ENCODE data around the gene PTCD2. TPM values are rescaled to one million over a fixed set of nuclear protein-coding genes. Genes with fewer than 3 reads are reported as not detected.

Gene PTCD2
- total RNA-seq, 2 donors from 2014 or later = 9.1 to 14.8 TPM

DNA sequence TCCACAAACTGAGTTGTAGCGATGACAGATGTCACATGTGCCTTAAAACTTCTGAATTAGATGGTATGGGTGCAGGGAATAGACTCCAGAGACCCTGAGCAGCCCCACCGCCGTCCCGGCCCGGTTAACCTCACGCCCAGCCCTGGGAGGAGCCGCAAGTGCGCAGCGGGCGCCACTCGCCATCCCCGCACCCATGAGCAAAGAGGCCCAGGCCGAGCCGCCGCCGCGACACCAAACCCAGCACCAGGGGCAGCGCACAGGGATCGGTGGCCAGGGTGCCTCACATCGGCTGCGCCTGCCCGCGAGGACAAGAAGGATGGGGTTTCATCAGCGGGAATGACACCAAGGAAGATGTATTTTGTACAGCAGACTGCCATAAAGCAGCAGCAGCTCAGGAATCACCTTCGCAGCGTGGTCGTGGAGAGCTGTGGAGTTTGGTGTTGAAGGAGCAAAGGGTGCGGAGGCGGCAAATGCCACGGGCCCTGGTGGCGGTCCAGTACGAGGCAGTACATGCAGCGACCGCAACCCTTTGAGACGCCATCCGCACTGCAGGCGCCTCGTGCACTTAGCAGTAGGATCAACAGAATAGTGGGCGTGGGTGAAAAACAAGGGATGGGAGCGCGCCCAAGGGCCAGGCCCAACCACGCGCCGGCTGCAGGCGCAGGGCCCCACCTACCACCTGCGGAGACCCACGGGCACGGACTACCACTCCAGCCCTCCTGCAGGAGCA, 97.3 kb downstream of the PTCD2 start:
- no peak overlapping the region for H3K27ac Mint-ChIP-seq
- H3K27me3 Mint-ChIP-seq = peaks cover 3% of the 10 kb centered on the region
- no peaks in the 10 kb centered on the region for H3K36me3 Mint-ChIP-seq (ENCODE audit: low read depth)
- H3K4me1 Mint-ChIP-seq = no peaks in the 10 kb centered on the region
- no peaks in the 10 kb centered on the region for H3K9me3 Mint-ChIP-seq
- no peak overlapping the region for H3K4me3 Mint-ChIP-seq
- no peak for ATAC-seq (replicated peaks)

Other genes starting within 250 kb of the PTCD2 start
- under 1 TPM; 0.04 to 0.11 TPM for gene MAP1B, start 212.9 kb upstream of the PTCD2 start, total RNA-seq
- gene MRPS27, start 133 bp upstream of the PTCD2 start, total RNA-seq = 10 to 100 TPM; 71.2 to 88.3 TPM
- gene ZNF366, start 187.0 kb downstream of the PTCD2 start, total RNA-seq = not detected

Data from activated T-helper 17 cell treated with anti-CD3 and anti-CD28 coated beads, Interleukin-2, amount 50 U/mL, for 72 hours (primary cell).